AG10803 (cell line): ENCODE measurements around the gene CC2D2B.
A peak's percentile ranks its signal among the peaks of the same experiment; 100 is the strongest.

Experiments used
- DNase-seq: peaks from one replicate; pipeline ENCODE4 v3.0.0; 2010; ENCODE audit warnings: low read depth
- H3K4me3 ChIP-seq: 2 replicates; pipeline ENCODE4 v1.5.1; 2011; ENCODE audit warnings: mild to moderate bottlenecking, low read length, control low read depth
- CTCF ChIP-seq: conservative IDR thresholded peaks from 2 replicates; pipeline ENCODE4 v1.5.1; 2011; ENCODE audit warnings: mild to moderate bottlenecking, low read length, control low read depth, inconsistent platforms

Gene CC2D2B

GRCh38 chr10:96061232-96061631 lies 153.5 kb downstream of the CC2D2B start:
- no peak for TF ChIP-seq CTCF
- no peak overlapping the region for H3K4me3 ChIP-seq
- no peak for DNase-seq

- H3K4me3 ChIP-seq = no peak overlapping the region
- no peak for TF ChIP-seq CTCF
- no peak for DNase-seq
Observed at GRCh38 chr10:96072674-96073073, 164.9 kb downstream of the CC2D2B start.

- no peak for TF ChIP-seq CTCF
- peak; percentile 50 for DNase-seq
- H3K4me3 ChIP-seq = no peak overlapping the region
Observed at GRCh38 chr10:96073722-96074121, 165.9 kb downstream of the CC2D2B start.

GRCh38 chr10:96074776-96075175 lies 167.0 kb downstream of the CC2D2B start:
- H3K4me3 ChIP-seq = no peak overlapping the region
- TF ChIP-seq CTCF = no peak
- no peak for DNase-seq

- no peak for TF ChIP-seq CTCF
- DNase-seq = no peak
- H3K4me3 ChIP-seq = no peak overlapping the region
Observed at GRCh38 chr10:96075977-96076376, 168.2 kb downstream of the CC2D2B start.

- no peak for DNase-seq
- no peak for TF ChIP-seq CTCF
- no peak overlapping the region for H3K4me3 ChIP-seq
Observed at GRCh38 chr10:96077156-96077555, 169.4 kb downstream of the CC2D2B start.

- H3K4me3 ChIP-seq = no peak overlapping the region
- no peak for DNase-seq
- TF ChIP-seq CTCF = no peak
Observed at GRCh38 chr10:96082153-96082552, 174.4 kb downstream of the CC2D2B start.
